Measurements from ENCODE around the gene VPS50. TPM values are rescaled to one million over a fixed set of nuclear protein-coding genes. Genes with fewer than 3 reads are reported as not detected.

Gene VPS50
- total and polyA plus RNA-seq, 9 donors = 7.7 to 28.6 (median 23.0) TPM

DNA sequence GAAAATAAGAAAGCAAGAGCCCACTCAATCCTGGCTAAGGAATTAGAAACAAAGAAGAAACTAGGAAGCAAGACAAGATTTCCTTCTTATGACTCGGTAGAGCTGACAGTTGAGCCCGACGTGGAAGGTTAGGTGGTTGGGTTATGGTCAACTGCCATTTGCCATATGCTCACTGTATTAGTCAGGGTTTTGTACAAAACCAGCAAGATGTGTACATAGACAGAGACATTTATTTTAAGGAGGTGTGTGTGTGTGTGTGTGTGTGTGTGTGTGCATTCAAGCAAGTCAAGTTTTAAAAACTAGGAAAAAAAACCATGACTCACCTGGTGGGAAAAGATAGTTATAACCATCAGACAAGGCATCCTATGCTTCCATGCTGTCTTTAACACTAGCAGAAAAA, 158.5 kb downstream of the VPS50 start:
- no peak for DNase-seq
- Histone ChIP-seq H3K9me3 (no peaks in the 10 kb centered on the region), H3K27ac (no peak overlapping the region), H3K4me1 (ENCODE audit: insufficient read depth) (no peaks in the 10 kb centered on the region), H3K27me3 (no peaks in the 10 kb centered on the region), H3K4me3 (no peak overlapping the region), H3K36me3 (no peaks in the 10 kb centered on the region)
- TF ChIP-seq EP300 (IDR thresholded peaks at IDR 0.05) (no peak), CTCF (IDR thresholded peaks at IDR 0.05) (no peak), POLR2A (IDR thresholded peaks at IDR 0.05) (no peak)
- WGBS, 3 donors = 92 to 94% (median 93%) methylated on average over 3 of the region's 3 CpGs
- intact Hi-C loops (cut with DNase I) = no loop called here

- intact Hi-C loops (cut with DNase I) = no loop called here
- no peaks in the 10 kb centered on the region for H3K4me1 ChIP-seq (ENCODE audit: insufficient read depth)
These were observed 160.8 kb downstream of the VPS50 start for GRCh38 chr7:93392984-93393383.

GRCh38 chr7:93399642-93400041, 167.5 kb downstream of the VPS50 start:
- 80 to 81% (median 81%) methylated on average over 3 of the region's 3 CpGs for WGBS, 3 donors
- intact Hi-C loops (cut with DNase I) = no loop called here
- Histone ChIP-seq H3K9me3 (no peaks in the 10 kb centered on the region), H3K27ac (no peak overlapping the region), H3K4me1 (ENCODE audit: insufficient read depth) (no peaks in the 10 kb centered on the region), H3K27me3 (no peaks in the 10 kb centered on the region), H3K36me3 (no peaks in the 10 kb centered on the region), H3K4me3 (no peak overlapping the region)
- TF ChIP-seq CTCF (IDR thresholded peaks at IDR 0.05) = no peak
- TF ChIP-seq POLR2A (IDR thresholded peaks at IDR 0.05) = no peak
- no peak for TF ChIP-seq EP300 (IDR thresholded peaks at IDR 0.05)
- no peak for DNase-seq

More at GRCh38 chr7:93392984-93393383, 160.8 kb downstream of the VPS50 start:
- no peak overlapping the region for H3K4me3 ChIP-seq
- no peaks in the 10 kb centered on the region for H3K27me3 ChIP-seq
- WGBS, 3 donors = 84 to 86% (median 86%) methylated on average over 1 of the region's 1 CpG
- no peaks in the 10 kb centered on the region for H3K36me3 ChIP-seq
- no peak for TF ChIP-seq EP300 (IDR thresholded peaks at IDR 0.05)
- no peak for TF ChIP-seq CTCF (IDR thresholded peaks at IDR 0.05)
- TF ChIP-seq POLR2A (IDR thresholded peaks at IDR 0.05) = no peak
- H3K9me3 ChIP-seq = no peaks in the 10 kb centered on the region
- H3K27ac ChIP-seq = no peak overlapping the region
- no peak for DNase-seq

- H3K27me3 ChIP-seq = no peaks in the 10 kb centered on the region
- no peak for DNase-seq
- H3K4me3 ChIP-seq = no peak overlapping the region
- no peaks in the 10 kb centered on the region for H3K9me3 ChIP-seq
- intact Hi-C loops (cut with DNase I) = no loop called here
- WGBS, 3 donors = 78 to 87% (median 86%) methylated on average over 5 of the region's 5 CpGs
- H3K36me3 ChIP-seq = no peaks in the 10 kb centered on the region
- no peaks in the 10 kb centered on the region for H3K4me1 ChIP-seq (ENCODE audit: insufficient read depth)
- TF ChIP-seq EP300 (IDR thresholded peaks at IDR 0.05) (no peak), POLR2A (IDR thresholded peaks at IDR 0.05) (no peak), CTCF (IDR thresholded peaks at IDR 0.05) (no peak)
- no peak overlapping the region for H3K27ac ChIP-seq
These were observed 170.8 kb downstream of the VPS50 start for GRCh38 chr7:93402944-93403343.
